Measurements from ENCODE around the gene CPED1. TPM values are rescaled to one million over a fixed set of nuclear protein-coding genes. Genes with fewer than 3 reads are reported as not detected.

CPED1 gene
- total RNA-seq, 1 experiment from 2014 or later, result 0.44 TPM

- no peak for TF ChIP-seq PREB (CRISPR knock-in tag; IDR thresholded peaks at IDR 0.05; ENCODE audit: borderline replicate concordance)
- no peak for TF ChIP-seq ZBTB43 (CRISPR knock-in tag; IDR thresholded peaks at IDR 0.05)
- no peak for TF ChIP-seq ZNF138 (CRISPR knock-in tag; conservative IDR thresholded peaks at IDR 0.05)
- TF ChIP-seq E2F5 (CRISPR knock-in tag; IDR thresholded peaks at IDR 0.05), result no peak
- TF ChIP-seq E2F1 (CRISPR knock-in tag; IDR thresholded peaks at IDR 0.05), result no peak
- TF ChIP-seq EMX1 (CRISPR knock-in tag; IDR thresholded peaks at IDR 0.05), result no peak
These were observed 11.8 kb downstream of the CPED1 start (continued) for GRCh38 chr7:121000081-121000983.

GRCh38 chr7:121001234-121001906, 12.9 kb downstream of the CPED1 start:
- H3K36me3 Mint-ChIP-seq, result no peaks in the 10 kb centered on the region
- POLR2A ChIA-PET, result no interaction called here
- H3K4me3 Mint-ChIP-seq, result no peak overlapping the region
- H3K27ac Mint-ChIP-seq, result no peak overlapping the region
- peaks cover 16% of the 10 kb centered on the region for H3K4me1 Mint-ChIP-seq
- no peak for DNase-seq (ENCODE audit: low spot score)
- H3K27me3 Mint-ChIP-seq (ENCODE audit: low read depth), result no peaks in the 10 kb centered on the region
- H3K9me3 Mint-ChIP-seq, result peaks cover 4% of the 10 kb centered on the region
- CTCF ChIA-PET, result interaction anchor here (1.3 to 1.4 kb wide), 2 partner anchors 12 to 13 kb away, joined by 3 to 4 read pairs; partner anchors contain the start of gene CPED1
- no peak for ATAC-seq
- TF ChIP-seq TEAD4 (CRISPR knock-in tag; IDR thresholded peaks at IDR 0.05) (no peak), CREB1 (CRISPR knock-in tag; IDR thresholded peaks at IDR 0.05) (no peak), ZNF317 (CRISPR knock-in tag; IDR thresholded peaks at IDR 0.05; ENCODE audit: borderline replicate concordance, low read depth) (no peak), ATF1 (CRISPR knock-in tag; IDR thresholded peaks at IDR 0.05) (no peak), ATF6 (CRISPR knock-in tag; IDR thresholded peaks at IDR 0.05) (no peak), ZNF423 (CRISPR knock-in tag; IDR thresholded peaks at IDR 0.05) (no peak), MXD4 (CRISPR knock-in tag; IDR thresholded peaks at IDR 0.05; ENCODE audit: borderline replicate concordance) (no peak), ZNF281 (CRISPR knock-in tag; IDR thresholded peaks at IDR 0.05) (no peak), FOXK1 (CRISPR knock-in tag; IDR thresholded peaks at IDR 0.05) (no peak), GRHL2 (CRISPR knock-in tag; IDR thresholded peaks at IDR 0.05; ENCODE audit: insufficient replicate concordance, severe bottlenecking) (no peak), AR (CRISPR knock-in tag; IDR thresholded peaks at IDR 0.05) (no peak)

Data from WTC11 (cell line).